ENCODE measurements around the gene TOGARAM2.

Gene TOGARAM2

DNA sequence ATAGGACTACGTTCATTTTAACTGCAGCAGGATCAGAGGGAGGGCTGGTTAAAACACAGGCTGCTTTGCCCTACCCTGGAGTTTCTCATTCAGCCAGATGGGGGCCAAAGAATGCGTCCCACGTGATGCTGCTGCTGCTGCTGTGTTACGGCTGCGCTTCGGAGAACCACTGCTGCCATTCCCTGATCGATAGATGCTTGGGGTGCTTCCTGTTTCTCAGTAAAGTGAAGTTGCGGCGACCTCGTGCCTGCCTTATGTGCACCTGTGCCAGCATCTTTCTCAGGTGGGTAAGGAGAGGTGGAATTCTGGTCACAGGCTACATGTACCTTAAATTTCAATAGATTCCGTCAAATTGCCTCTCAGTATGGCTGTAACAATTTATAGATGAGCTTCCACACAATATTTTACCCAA is 24.7 kb upstream of the TOGARAM2 start:
- Histone ChIP-seq H3K4me3 (ENCODE audit: low read depth, low read length) (peak overlapping the region; percentile 33), H3K9me3 (no peaks in the 10 kb centered on the region), H3K27me3 (no peaks in the 10 kb centered on the region), H3K4me1 (peaks cover 6% of the 10 kb centered on the region; the same call in 1 of the 2 replicates), H3K36me3 (no peaks in the 10 kb centered on the region)
- TF ChIP-seq, protein P1, sequence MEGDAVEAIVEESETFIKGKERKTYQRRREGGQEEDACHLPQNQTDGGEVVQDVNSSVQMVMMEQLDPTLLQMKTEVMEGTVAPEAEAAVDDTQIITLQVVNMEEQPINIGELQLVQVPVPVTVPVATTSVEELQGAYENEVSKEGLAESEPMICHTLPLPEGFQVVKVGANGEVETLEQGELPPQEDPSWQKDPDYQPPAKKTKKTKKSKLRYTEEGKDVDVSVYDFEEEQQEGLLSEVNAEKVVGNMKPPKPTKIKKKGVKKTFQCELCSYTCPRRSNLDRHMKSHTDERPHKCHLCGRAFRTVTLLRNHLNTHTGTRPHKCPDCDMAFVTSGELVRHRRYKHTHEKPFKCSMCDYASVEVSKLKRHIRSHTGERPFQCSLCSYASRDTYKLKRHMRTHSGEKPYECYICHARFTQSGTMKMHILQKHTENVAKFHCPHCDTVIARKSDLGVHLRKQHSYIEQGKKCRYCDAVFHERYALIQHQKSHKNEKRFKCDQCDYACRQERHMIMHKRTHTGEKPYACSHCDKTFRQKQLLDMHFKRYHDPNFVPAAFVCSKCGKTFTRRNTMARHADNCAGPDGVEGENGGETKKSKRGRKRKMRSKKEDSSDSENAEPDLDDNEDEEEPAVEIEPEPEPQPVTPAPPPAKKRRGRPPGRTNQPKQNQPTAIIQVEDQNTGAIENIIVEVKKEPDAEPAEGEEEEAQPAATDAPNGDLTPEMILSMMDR (IDR thresholded peaks at IDR 0.05; ENCODE audit: low read depth, low read length) = peak; percentile 55
- peak; percentile 60 for DNase-seq

DNA sequence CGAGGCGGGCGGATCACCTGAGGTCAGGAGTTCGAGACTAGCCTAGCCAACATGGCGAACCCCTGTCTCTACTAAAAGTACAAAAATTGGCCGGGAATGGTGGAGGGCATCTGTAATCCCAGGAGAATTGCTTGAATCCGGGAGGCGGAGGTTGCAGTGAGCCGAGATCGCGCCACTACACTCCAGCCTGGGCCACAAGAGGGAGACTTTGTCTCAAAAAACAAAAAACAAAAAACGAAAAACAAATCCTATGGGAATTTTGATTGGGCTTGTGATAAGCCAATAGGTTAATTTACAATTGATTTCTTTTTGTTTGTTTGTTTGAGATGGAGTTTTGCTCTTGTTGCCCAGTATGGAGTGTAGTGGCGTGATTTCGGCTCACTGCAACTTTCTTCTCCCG is 24.2 kb upstream of the TOGARAM2 start:
- DNase-seq = peak; percentile 37
- Histone ChIP-seq H3K4me3 (ENCODE audit: low read depth, low read length) (peak overlapping the region; percentile 33; the same call in 1 of the 2 replicates), H3K9me3 (no peaks in the 10 kb centered on the region), H3K4me1 (peaks cover 6% of the 10 kb centered on the region; the same call in 1 of the 2 replicates), H3K36me3 (no peaks in the 10 kb centered on the region), H3K27me3 (no peaks in the 10 kb centered on the region)
- TF ChIP-seq, protein P1 (IDR thresholded peaks at IDR 0.05; ENCODE audit: low read depth, low read length) = peak; percentile 57

DNA sequence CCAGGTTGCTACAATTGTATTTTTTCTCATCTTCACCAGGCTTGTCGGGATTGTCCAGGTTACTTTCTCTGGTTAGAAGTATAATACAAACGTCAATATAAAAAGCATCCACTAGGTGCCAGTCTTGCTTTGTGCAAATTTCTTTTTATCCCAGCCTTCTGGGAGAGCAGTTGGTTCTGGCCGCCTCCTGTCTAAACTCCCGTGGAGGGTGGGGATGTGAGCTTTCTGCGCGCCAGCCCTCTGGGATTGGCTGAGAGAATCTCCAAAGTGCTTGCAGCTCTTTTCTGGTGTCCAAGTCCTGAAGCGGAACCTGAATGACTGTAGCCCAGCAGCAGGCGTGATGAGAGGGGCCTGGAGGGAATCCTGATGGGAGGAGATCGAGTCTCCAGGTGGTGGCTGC is 22.4 kb upstream of the TOGARAM2 start:
- DNase-seq = peak; percentile 84

DNA sequence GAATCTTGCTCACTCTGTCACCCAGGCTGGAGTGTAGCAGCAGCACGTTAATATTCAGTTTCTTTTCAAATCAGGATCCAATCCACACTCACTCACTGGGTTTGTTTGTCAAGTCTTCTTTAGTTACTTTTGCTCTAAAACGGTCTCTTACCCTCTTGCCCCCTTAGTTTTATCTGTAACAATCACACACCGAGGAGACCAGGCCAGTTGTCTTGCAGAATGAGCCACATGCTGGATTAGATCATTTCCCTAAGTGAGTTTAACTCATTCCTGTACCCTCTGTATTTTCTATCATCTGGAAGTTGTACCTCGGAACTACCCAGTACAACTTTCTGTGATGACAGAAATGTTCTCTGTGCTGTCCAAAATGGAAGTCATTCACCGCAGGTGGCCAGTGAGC is 20.7 kb upstream of the TOGARAM2 start:
- Histone ChIP-seq H3K4me3 (ENCODE audit: low read depth, low read length) (no peak overlapping the region), H3K9me3 (no peaks in the 10 kb centered on the region), H3K36me3 (no peaks in the 10 kb centered on the region), H3K4me1 (peaks cover 6% of the 10 kb centered on the region; the same call in 1 of the 2 replicates), H3K27me3 (no peaks in the 10 kb centered on the region)
- TF ChIP-seq, protein P1 (IDR thresholded peaks at IDR 0.05; ENCODE audit: low read depth, low read length) = no peak
- no peak for DNase-seq

More for the DNA sequence above, 22.4 kb upstream of the TOGARAM2 start:
- H3K4me1 ChIP-seq = peaks cover 6% of the 10 kb centered on the region; the same call in 1 of the 2 replicates
- TF ChIP-seq, protein P1 (IDR thresholded peaks at IDR 0.05; ENCODE audit: low read depth, low read length) = peak; percentile 74
- no peaks in the 10 kb centered on the region for H3K36me3 ChIP-seq
- H3K9me3 ChIP-seq = no peaks in the 10 kb centered on the region
- H3K4me3 ChIP-seq (ENCODE audit: low read depth, low read length) = no peak overlapping the region
- H3K27me3 ChIP-seq = no peaks in the 10 kb centered on the region

DNA sequence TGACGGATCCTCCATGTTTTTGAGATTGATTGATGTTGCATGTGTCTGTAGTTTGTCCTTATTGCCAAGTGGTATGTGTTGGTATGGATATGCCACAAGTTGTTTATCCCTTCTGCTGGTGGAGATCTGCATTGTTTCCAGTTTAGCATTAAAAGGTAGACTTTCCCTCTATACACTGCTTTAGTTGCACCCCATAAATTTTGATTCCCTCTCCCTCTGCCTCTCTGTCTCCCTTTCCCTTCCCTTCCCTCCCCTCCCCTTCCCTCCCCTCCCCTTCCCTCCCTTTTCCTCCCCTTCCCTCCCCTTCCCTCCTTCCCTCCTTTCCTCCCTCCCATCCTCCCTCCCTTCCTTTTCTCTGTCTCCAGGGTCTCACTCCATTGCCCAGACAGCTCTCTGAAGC is 18.6 kb upstream of the TOGARAM2 start:
- H3K27me3 ChIP-seq = no peaks in the 10 kb centered on the region
- DNase-seq = no peak
- H3K4me3 ChIP-seq (ENCODE audit: low read depth, low read length) = no peak overlapping the region
- TF ChIP-seq, protein P1 (IDR thresholded peaks at IDR 0.05; ENCODE audit: low read depth, low read length) = no peak
- no peaks in the 10 kb centered on the region for H3K36me3 ChIP-seq
- no peaks in the 10 kb centered on the region for H3K9me3 ChIP-seq
- peaks cover 6% of the 10 kb centered on the region; the same call in 1 of the 2 replicates for H3K4me1 ChIP-seq

DNA sequence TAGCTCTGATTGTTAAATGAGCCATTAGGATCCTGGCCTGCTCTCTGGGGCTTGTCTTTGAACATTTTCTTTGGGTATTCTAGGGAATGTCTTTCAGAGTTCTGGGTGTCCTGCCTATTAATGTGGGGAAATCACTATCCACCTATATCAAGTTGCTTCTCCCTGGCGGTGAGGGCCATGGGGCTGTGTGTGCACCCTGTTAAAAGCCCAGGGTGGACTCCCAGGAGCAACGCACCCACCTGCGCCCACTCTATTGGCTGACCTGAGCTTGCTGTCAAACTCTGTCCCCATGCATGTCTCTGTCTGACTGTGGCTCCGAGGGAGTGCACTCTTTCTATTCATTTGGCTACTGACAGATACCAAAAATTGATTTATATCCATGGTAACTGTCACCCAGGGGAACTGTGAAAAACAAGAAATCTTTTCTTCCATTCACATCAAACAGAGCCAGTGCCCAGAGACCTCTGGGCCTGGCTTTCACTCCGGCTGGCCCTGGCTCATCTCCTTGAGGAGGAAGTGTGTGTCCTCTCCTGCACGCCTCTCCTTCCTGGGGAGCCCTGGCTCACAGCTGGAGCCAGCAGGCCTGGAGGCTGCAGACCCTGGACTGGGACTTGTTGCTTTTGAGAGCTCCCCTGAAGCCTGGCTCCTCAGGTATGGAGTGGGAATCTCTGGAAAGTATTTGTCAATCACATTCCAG is 10.5 kb upstream of the TOGARAM2 start:
- H3K27me3 ChIP-seq = no peaks in the 10 kb centered on the region
- no peaks in the 10 kb centered on the region for H3K36me3 ChIP-seq
- H3K4me3 ChIP-seq (ENCODE audit: low read depth, low read length) = no peak overlapping the region
- peak; percentile 38 for DNase-seq
- TF ChIP-seq, protein P1 (IDR thresholded peaks at IDR 0.05; ENCODE audit: low read depth, low read length) = no peak
- no peaks in the 10 kb centered on the region for H3K9me3 ChIP-seq
- H3K4me1 ChIP-seq = no peaks in the 10 kb centered on the region

Data from BE2C (cell line).